SK-N-MC (cell line): ENCODE measurements around the gene PAFAH2.

ENCODE experiments used
- EZH2 ChIP-seq: fragments of 200-600 bp; sonication (generic); IDR thresholded peaks from one replicate; pipeline ENCODE4 v1.6.1; 2017; ENCODE audit warnings: antibody characterized with exemption
- POLR2AphosphoS5 ChIP-seq: IDR thresholded peaks from 2 replicates; pipeline ENCODE4 v1.6.1; 2012; ENCODE audit warnings: mild to moderate bottlenecking, low read depth, low read length, borderline replicate concordance

GRCh38 chr1:25924454-25924853, 73.4 kb downstream of the PAFAH2 start:
- TF ChIP-seq POLR2AphosphoS5 (no peak), EZH2 (no peak)
